Brain microvascular endothelial cell (primary cell): ENCODE data around the gene POR.
"Not testable (repeated sequence)": the region's sequence is repeated elsewhere in the genome, so short reads cannot be mapped to it uniquely, and the experiment has no call there.

Source experiments
- DNase-seq: peaks from one replicate; pipeline ENCODE4 v3.0.0-alpha.2; 2020
- H3K27ac ChIP-seq: fragments of 250-450 bp; sonication (Bioruptor Pico); 2 replicates; pipeline ENCODE4 v1.5.1; 2020; ENCODE audit warnings: mild to moderate bottlenecking, moderate library complexity
- H3K27me3 ChIP-seq: fragments of 250-450 bp; sonication (Bioruptor Pico); replicated peaks from 2 replicates; pipeline ENCODE4 v1.5.1; 2020; ENCODE audit warnings: mild to moderate bottlenecking
- H3K36me3 ChIP-seq: fragments of 250-450 bp; sonication (Bioruptor Pico); replicated peaks from 2 replicates; pipeline ENCODE4 v1.5.1; 2020; ENCODE audit warnings: mild to moderate bottlenecking
- H3K4me3 ChIP-seq: 2 replicates; pipeline ENCODE4 v1.5.1; 2011; ENCODE audit warnings: low read depth, mild to moderate bottlenecking, control low read depth, low read length, moderate library complexity
- in situ Hi-C: cut with HindIII; loops from 2 replicates; pipeline ENCODE4 v1.10.0; 2017; ENCODE audit warnings: low sequenced_read_pairs, low pct_ligation_motif_present
- TF ChIP-seq, protein P1 (sequence below): IDR thresholded peaks from 2 replicates; pipeline ENCODE4 v1.5.1; 2011; ENCODE audit warnings: low read depth, mild to moderate bottlenecking, moderate library complexity, low read length, control low read depth, inconsistent platforms; ENCODE audit errors: missing control alignments

The POR gene

DNA sequence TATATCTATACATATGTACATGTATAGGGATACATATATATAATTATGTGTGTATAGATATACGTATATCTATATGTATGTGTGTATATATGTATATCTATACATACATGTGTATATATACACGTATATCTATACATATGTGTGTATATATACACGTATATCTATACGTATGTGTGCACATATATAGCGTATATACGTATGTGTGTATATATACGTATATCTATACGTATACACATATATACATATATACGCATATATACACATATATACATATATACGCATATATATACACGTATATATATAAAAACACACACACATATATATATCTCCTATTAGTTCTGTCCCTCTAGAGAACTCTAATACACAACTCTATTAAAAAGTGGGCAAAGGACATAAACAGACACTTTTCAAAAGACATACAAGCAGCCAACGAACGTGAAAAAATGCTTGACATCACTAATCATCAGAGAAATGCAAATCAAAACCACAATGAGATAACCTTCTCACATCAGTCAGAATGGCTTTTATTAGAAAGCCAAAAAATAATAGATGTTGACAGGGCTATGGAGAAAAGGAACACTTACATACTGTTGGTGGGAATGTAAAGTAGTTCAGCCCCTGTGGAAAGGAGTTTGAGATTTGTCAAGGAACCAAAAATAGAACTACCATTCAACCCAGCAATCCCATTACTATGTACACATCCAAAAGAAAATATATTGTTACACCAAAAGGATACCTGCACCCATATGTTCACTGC lies 101.4 kb downstream of the POR start:
- TF ChIP-seq, protein P1, sequence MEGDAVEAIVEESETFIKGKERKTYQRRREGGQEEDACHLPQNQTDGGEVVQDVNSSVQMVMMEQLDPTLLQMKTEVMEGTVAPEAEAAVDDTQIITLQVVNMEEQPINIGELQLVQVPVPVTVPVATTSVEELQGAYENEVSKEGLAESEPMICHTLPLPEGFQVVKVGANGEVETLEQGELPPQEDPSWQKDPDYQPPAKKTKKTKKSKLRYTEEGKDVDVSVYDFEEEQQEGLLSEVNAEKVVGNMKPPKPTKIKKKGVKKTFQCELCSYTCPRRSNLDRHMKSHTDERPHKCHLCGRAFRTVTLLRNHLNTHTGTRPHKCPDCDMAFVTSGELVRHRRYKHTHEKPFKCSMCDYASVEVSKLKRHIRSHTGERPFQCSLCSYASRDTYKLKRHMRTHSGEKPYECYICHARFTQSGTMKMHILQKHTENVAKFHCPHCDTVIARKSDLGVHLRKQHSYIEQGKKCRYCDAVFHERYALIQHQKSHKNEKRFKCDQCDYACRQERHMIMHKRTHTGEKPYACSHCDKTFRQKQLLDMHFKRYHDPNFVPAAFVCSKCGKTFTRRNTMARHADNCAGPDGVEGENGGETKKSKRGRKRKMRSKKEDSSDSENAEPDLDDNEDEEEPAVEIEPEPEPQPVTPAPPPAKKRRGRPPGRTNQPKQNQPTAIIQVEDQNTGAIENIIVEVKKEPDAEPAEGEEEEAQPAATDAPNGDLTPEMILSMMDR = no peak
- Histone ChIP-seq H3K36me3 (peaks cover 3% of the 10 kb centered on the region), H3K4me3 (no peak overlapping the region), H3K27ac (no peak overlapping the region), H3K27me3 (no peaks in the 10 kb centered on the region)
- in situ Hi-C loops = no loop called here
- DNase-seq = peak; percentile 41

DNA sequence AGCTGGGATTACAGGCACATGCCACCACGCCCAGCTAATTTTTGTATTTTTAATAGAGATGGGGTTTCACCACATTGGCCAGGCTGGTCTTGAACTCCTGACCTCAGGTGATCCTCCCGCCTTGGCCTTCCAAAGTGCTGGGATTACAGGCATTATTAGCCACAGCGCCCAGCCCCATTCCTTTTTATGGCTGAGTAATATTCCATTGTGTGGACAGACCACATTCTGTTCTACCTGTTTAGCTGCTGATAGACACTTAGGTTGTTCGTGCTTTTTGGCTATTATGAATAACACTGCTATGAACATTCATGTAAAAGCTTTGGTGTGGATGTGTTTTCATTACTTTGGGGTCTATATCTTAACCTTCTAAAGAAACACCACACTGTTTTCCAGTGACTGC lies 103.6 kb downstream of the POR start:
- in situ Hi-C loops, H3K4me3 ChIP-seq, H3K27me3 ChIP-seq, H3K36me3 ChIP-seq, DNase-seq, H3K27ac ChIP-seq: not testable (repeated sequence)

DNA sequence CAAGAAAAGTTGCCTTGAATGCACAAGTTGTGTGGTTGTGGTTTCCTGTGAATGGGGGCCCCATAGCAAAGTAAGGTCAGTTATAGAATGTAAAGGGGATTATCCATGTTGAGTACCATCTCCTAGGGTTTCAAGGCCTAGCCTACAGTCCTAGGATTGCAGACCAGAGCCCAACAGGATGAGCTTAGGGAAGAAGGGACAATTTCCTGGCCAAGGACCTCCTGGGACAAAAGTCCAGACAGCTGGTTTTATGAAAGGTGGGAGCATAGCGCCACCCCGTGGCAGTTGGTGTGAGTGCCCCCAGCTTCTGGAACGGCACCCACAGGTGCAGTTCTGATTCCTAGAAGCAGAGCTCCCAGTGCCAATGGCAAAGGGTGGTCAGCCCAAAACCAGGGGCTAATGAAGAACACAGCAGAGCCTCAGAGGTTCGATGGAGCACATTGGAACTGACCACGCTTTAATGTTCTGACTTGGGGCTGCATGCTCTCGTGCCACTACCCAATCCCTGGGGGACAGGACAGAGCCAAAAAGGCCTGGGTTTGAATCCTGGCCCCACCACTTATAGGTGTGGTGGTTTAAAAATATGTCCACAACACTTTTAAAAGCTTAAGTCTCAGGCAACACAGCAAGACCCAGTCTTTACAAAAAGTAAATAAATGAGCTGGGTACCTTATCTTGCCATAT lies 105.2 kb downstream of the POR start:
- TF ChIP-seq, protein P1 = peak; percentile 93
- in situ Hi-C loops = no loop called here
- Histone ChIP-seq H3K27ac (no peak overlapping the region), H3K4me3 (no peak overlapping the region), H3K36me3 (peaks cover 9% of the 10 kb centered on the region), H3K27me3 (no peaks in the 10 kb centered on the region)
- DNase-seq = peak; percentile 44

DNA sequence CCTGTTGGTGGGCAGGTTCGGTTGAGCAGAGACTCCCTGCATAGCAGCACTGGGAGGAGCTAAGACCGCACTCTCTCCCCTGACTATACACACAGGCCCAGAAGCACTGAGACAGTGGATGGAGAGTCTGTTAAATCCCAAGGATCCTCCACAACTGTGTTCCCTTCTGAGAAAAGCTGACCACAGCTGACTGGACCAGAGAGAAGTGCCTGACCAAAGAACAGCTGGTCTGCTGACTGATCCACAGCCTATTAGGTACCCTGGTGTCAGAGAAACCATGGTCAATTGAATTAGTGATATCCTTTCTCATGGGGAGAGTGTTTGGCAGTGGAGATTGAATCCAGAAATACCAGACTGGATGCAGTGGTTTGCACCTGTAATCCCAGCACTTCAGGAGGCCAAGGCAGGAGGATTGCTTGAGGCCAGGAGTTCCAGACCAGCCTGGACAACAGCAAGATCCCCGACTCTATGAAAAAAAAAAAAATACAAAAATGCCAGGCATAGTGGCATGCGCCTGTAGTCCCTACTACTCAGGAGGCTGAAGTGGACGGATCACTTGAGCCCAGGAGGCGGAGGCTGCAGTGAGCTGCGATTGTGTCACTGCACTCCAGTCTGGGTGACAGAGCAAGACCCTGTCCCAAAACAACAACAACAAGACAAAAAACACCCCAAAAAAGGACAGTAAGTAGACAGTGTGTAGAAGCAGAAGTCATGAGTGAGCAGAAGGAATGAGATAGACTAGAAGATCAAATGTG lies 107.2 kb downstream of the POR start:
- Histone ChIP-seq H3K36me3 (peaks cover 9% of the 10 kb centered on the region), H3K27me3 (no peaks in the 10 kb centered on the region), H3K4me3 (no peak overlapping the region), H3K27ac (no peak overlapping the region)
- TF ChIP-seq, protein P1 = no peak
- in situ Hi-C loops = no loop called here
- no peak for DNase-seq

DNA sequence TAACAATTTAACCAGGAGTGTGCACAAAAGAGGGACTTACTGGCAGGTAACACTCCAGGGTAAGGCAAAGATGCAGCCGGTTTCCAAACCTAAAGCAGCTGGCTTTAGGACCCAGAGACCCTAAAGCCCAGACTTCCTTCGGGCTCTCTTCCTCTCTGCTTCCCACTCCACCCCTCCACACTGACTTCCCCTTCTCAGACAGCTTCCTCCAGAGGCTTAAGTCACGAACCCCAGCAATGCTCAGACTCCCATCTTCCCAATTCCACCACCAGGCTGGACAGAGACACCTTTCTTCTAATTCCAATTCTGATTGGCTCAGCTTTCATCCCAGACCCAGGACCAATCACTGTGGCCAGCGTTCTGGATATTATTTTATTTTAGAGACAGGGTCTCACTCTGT lies 108.0 kb downstream of the POR start:
- Histone ChIP-seq H3K36me3 (peaks cover 9% of the 10 kb centered on the region), H3K27ac (no peak overlapping the region), H3K27me3 (no peaks in the 10 kb centered on the region), H3K4me3 (no peak overlapping the region)
- TF ChIP-seq, protein P1 = no peak
- in situ Hi-C loops = no loop called here
- no peak for DNase-seq

DNA sequence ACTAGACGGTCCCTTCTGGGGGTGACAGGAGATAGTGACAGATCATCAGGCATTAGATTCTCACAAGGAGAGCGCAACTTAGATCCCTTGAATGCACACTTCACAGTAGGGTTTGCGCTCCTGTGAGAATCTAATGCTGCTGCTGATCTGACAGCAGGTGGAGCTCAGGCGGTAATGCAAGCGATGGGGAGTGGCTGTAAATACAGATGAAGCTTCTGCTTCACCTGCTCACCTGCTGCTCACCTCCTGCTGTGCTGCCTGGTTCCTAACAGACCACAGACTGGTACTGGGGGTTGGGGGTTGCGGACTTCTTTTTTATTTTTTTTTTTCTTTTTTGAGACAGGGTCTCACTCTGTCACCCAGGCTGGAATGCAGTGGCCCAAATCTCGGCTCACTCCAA lies 114.7 kb downstream of the POR start:
- H3K27ac ChIP-seq, H3K27me3 ChIP-seq, H3K4me3 ChIP-seq, DNase-seq, in situ Hi-C loops, H3K36me3 ChIP-seq: not testable (repeated sequence)
- TF ChIP-seq, protein P1 = peak; percentile 12
